Stimulated activated CD4-positive, alpha-beta T cell treated with anti-CD3 and anti-CD28 coated beads, Interleukin-4, amount 100 ng/mL, for 48 hours (primary cell): Measurements from ENCODE around the gene DNAJB8.

ENCODE experiments used
- DNase-seq, 2 donors: peaks; one replicate each; pipeline ENCODE4 v3.0.0-alpha.2; 2020; ENCODE audit warnings: low read depth in 2 of 2

DNAJB8 gene

DNA sequence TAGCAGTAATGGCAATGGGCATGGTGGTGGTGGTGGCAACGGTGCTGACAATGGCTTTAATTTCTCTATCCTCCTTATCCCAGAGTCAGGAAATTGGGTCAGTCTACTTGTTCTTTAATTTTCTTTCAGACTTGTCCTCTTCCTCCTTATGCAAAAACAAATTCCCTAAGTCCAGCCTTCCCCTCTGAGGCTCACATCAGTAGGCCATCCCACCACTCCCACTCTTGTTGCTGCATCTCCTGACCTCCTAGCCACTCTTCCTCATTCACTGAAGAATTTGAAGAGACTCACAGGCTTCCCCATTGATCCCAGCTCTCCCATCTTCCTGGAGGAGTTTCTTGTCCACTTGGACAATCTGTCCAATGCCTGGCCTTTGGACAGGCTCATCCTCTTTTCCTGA lies 19.9 kb downstream of the DNAJB8 start:
- no peak for DNase-seq

DNA sequence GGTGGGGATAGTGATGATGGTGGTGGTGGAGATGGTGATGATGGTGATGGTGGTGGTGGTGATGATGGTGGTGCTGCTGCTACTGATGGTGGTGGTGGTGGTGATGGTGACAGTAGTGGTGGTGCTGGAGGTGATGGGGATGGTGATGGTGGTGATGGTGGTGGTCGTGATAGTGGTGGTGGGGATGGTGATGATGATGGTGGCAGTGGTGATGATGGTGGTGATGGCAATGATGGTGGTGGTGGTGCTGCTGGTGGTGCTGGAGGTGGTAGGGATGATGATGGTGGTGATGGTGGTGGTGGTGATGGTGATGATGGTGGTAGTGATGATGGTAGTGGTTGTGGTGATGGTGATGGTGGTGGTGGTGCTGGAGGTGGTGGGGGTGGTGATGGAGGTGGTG lies 21.3 kb downstream of the DNAJB8 start:
- DNase-seq, result no peak

DNA sequence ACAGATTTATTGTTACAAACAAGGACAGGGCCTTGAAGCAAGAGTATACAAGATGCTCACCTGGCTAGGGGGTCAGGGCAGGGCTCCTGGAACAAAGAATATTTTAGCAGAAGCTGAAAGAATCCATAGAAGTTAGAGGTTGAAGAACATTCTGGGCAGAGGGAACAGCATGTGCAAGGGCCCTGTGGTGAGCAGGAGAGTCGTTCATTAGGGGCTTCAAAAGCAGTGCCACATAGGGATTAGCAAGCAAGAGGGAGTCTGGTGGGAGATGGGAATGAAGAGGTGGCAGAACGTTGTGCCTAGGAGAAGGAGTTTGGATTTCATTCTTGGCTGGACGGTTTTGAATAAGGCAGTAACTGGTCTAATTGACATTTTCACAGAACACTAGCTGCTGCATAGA lies 22.9 kb downstream of the DNAJB8 start:
- no peak for DNase-seq

DNA sequence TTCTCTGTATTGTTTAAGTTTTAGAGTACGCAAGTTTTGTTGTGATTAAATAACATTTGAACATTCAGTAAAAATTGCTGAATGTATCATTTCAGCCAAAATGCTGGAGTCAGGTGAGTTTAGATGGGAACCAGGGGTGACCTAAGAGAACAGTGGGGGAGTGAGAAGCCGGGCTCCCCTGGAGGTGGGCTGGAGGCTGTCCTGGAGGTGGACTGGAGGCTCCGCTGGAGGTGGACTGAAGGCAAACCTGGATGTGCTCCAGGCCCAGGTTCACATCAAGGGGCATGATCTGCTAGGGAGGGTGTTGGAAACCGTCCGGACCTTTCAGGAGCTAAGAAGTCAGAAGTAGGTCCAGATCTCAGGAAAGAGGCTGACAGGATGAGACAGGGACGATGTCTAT lies 23.7 kb downstream of the DNAJB8 start:
- DNase-seq, result no peak

DNA sequence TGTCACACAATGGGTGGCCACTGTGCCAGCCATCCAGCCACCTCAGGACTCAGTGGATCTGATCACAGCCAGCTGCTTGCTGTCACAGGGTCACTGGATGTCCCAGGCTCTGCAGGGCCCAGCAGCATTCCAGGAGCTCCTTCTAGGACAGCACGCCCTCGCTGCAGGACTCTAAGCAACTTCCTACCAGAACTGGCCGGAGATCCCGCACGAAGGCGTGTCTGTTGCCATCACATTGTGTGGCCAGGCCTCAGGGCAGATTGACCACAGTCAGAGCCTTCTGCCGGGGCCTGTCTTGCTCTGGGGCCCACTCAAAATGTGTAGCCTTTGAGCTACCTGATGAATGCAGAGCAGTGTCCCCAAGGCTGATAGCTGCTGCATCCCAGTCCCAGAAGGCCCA lies 24.6 kb downstream of the DNAJB8 start:
- no peak for DNase-seq

DNA sequence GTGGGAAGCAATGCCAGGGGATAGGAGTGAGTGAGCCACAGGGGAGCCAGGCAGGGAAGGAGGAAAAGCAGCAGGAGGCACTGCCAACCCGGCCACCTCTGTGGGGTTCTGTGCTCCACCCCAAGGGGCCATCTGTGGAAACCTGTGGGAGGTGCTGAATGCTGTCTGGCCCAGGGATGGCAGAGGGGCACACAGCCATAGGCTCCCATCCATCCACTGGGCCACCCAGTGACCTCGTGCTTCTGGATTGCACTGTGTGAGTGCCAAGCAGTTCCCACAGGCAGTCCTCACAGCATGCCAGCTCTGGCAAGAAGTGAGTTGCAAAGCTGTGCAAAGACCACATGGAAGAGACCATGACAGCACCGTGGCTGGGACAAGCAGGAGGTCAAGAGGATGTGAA lies 27.5 kb downstream of the DNAJB8 start:
- DNase-seq, result no peak

DNA sequence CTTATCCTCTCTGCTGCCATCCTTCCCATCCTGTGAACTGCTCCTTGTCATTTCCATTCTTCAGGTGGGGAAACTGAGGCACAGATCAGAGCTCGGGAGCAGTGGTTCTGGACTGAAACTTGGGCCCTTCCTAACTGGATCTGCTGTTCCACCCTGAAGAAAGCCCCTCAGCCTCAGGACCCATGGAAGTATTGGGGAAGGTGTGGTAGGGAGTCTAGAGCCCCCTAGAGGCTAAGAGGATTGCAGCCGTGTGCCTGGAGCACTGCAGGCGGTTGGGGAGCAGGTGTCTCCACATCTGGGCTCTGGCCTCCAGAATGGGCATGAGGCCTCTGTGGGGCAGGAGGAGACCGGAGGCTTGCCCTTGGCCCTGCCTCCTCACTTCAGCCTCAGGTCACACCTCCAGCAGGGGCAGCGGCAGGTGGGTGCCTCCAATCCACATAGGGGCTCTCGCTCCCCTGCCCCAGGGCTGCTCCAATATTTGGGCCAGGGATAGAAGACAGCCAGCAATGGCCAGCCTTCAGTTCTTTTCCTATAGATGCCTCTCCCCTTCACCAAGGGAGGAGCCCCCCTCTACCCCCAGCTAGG lies 28.1 kb downstream of the DNAJB8 start:
- no peak for DNase-seq

DNA sequence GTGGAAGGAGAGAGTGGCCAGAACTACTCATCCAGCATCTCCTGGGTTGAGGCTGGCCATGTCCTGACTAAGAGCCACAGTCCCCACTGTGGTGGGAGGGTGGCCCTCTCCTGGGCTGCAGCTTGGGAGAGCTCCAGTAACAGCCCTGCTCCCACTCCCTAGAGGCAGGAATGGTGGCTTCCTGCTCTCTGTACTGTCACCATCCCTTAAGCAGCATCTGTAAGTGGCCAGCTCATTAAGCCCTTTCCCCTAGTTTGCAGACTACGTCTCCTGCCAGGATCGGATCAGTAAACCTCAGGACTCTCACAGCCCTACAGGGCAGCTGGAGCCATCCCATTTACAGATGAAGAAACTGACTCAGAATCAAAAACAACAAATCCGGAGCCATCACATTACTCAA lies 30.5 kb downstream of the DNAJB8 start:
- DNase-seq, result no peak

DNA sequence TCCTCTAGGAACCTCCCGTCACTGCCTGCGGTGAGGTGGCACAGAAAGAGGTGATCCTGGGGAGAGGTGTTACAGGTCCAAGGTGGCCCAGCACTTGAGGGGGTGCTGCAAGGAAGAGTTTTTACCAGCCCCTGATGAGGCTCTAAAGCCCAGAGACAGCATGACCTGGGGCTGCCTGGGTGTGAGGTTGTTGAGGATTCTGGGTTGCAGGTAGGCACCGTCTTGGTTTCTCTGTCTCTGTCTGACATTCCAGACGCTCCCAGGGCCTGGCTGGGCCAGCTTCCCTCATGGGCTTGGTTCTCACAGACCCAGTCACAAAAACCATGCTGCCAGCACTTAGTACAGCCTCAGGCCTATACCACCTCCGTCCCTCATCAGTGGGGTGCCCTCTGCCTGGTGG lies 31.1 kb downstream of the DNAJB8 start:
- DNase-seq, result no peak

DNA sequence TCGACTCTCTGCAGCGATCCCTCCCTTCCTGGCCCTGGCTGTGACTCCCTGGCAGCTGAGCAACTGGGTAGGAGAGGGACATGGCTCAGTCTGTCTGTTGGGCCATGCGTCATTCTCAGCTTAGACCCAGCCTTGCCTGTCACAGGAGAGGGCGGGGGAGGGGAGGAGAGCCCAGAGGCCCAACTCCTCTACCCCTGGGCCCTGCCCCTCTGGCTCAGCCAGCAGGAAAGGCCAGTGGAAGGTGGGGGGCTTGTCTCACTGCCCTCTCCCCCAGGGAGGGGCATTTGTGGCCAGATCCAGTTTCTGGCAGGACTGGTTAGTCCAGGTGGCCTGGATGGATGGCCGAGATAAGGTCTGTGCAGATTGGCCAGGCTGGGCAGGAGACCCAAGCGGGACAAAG lies 31.6 kb downstream of the DNAJB8 start:
- DNase-seq, result no peak

DNA sequence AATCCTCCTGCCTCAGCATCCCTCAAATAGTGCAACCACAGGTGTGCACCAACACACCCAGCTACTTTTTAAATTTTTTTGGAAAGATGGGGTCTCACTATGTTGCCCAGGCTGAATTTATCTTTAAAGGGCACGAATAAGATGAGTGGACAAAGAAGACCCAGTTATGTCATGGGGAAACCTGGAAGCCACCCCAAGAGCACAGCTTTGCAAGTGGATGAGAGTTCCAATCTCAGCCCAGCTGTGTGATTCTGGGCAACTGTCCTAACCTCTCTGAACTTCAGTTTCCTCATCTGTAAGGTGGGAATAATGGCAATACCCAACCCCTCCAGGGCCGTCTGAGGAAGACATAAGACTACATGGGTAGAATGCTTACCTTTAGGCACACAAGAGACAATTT lies 32.2 kb downstream of the DNAJB8 start:
- no peak for DNase-seq

DNA sequence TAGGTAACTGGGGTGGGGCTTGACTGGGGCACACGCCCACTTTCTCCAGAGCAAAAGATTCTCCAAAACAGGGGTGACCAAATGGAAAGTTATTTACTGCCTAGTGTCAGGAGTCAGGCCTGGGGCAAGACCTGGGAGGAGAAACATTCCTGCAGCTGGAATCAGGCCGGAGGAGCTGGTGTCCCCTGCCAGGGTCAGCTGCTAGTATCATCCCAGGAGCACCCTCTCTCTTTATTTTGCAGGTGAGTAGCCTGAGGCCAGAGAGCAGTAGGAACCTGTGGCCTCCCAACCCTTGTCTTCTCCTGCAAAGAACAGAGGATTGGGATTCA lies 32.9 kb downstream of the DNAJB8 start:
- DNase-seq, result no peak

DNA sequence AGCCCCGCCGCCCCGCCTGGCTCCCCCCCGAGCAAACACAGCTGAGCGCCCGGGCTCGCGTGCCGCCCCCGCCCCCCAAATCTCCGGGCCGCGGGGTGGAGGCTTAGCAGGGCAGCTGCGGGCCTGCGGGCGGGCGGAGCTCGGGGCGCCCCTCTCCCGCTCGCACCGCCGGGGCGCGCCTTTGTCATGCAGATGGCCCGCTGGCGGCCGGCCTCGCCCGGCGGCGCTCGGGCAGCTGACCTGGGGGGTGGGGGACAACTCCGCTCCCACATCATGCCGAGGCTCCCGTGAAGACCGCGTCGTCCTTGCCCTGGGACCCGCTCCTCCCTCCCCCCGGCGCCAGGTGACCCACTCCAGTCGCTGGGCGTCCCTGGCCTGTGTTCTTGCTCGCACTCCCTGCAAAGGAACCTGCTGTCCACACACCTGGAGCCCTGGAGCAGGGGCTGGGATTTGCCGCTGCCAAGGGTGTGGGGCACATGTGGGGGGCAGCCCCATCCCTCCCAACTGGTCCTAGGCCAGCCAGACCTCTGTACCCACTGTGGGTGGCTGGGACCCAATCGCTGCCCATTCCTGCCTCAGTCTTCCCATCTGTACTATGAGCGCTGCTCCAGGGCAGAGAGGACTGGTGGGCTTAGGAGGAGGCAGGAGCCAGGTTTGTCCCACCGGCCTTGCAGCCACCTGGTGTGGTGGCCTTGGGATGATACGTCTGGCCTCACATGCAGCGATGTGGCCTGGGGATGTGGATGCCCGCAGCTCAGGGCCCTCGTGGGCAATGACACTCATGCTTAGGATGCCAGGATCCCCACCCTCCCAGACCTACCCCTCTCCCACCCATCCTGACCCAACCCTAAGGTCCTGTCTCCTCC lies 33.5 kb downstream of the DNAJB8 start:
- no peak for DNase-seq

DNA sequence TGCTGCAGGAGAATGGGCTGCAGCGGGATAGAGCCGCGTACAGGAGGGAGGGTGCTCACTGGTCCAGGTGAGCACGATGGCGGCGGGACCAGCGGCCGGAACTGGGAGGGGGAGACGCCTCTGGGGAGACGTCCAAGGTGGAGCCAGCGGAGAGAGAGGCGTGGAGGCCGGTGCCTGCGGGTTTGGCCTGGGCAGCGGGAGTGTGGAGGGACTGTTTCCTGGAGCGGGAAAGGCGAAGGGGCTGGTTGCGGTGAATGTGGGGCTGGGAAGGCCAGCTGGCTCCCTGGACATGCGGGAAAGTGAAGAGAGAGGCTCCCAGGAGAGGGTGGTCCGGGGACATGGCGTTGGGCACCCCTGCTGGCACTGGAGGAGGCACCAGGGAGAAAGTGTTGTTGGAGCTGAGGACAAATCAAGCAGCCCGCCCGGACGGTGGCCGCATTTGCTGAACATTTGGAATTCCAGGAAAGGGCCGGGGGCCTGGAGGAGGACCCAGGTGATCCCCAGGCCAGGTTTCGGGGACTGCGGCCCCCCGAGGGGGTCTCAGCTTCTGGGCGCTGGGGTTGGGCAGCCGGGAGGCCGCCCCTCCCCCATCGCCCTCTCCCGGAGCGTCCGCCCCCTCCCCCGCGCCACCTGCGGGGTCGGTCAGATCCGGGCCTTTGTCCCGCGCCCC lies 34.3 kb downstream of the DNAJB8 start:
- no peak for DNase-seq

DNA sequence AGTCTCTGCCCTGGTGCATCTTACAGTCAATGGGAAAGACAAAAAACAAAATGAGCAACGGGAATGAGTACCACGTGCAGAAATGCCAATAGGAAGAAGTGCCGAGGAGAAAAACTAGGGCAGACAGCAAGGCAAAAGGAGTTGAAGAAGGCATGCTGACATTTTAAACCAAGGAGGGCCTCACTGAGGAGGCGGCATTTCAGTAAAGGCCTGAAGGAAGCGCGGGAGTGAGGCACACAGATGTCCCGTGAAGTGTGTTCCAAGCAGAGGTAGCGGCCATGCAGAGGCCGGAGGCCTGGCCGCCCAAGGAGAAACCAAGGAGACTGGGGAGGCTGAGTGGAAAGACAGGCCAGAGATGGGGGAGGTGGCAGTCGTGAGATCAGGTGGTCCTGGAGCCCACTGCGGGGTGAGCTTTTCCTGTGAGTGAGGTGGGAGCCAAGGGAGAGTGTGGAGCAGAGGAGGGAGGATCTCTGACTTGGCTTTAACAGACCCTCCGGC lies 34.8 kb downstream of the DNAJB8 start:
- DNase-seq, result no peak

DNA sequence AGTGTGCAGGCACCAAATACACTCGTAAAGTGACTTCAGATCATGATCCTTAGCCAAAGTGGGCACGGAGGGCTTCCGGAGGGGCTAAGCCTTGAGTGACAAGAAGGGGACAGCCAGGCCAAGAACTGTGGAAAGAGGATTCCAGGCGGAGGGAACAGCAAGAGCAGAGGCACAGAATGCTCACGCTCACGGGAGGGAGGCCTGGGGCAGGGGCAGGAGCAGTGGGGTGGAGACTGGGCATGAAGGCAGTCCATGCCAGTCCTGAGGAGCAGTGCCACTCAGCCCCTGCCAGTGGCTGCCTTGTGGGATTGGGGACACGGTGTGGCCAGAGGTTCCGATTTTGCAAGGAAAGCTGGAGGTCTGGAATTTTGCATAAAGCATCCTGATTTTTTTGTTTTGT lies 36.0 kb downstream of the DNAJB8 start:
- no peak for DNase-seq

DNA sequence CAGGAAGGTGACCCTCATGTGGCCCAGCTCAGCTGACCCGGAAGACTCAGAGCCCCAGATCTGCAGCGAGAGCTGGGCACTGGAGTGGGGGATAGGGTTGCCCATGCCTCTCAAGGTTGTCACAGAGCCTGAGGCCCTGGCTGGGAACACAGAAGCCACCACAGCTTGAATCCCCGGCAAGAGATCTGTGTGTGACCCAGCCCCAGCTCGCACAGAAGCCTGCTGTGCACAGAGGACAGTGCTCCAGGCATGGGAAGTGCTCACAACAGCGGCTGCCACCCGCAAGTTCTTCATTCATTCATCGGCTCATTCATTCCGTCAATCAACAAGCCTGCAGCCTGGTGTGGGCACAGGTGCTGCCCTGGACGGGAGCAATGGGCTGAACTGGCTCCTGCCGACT lies 36.4 kb downstream of the DNAJB8 start:
- DNase-seq, result no peak

DNA sequence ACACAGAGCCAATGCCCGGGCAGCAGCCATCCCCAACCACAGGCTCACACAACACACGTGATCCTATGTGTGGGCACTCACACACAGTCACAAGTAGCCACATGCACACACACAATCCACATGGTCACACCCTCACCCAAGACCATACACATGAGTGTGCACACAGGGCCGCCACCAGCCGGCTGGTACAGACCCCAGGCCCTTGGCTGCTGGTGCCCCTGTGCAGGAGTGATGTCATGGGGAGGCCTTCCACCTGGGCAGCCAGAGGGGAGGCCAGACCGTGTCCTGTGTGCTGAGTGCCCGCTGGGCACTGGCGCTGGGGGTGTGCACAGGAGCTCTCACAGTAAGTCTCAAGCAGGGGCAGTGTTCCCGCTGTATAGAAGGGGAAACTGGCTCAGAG lies 36.9 kb downstream of the DNAJB8 start:
- no peak for DNase-seq

DNA sequence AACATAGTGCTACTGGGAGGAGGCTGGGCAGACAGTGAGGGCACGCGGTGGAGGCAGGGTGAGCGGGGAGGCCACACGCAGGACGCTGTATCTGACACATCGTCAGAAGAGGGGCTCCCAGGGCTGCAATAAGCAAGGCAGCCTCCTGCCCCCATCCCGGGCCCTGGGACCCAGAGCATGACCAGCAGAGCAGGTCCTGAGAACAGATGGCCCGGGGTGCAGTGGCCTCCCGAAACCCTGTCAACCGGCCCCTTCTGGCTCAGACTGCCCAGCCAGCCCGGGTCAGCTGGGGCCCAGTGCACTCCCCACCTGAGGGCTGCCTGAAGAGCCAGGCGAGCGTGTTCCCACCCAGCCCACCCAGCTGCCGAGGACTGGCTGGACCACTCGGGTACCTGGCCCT lies 37.4 kb downstream of the DNAJB8 start:
- DNase-seq, result no peak

DNA sequence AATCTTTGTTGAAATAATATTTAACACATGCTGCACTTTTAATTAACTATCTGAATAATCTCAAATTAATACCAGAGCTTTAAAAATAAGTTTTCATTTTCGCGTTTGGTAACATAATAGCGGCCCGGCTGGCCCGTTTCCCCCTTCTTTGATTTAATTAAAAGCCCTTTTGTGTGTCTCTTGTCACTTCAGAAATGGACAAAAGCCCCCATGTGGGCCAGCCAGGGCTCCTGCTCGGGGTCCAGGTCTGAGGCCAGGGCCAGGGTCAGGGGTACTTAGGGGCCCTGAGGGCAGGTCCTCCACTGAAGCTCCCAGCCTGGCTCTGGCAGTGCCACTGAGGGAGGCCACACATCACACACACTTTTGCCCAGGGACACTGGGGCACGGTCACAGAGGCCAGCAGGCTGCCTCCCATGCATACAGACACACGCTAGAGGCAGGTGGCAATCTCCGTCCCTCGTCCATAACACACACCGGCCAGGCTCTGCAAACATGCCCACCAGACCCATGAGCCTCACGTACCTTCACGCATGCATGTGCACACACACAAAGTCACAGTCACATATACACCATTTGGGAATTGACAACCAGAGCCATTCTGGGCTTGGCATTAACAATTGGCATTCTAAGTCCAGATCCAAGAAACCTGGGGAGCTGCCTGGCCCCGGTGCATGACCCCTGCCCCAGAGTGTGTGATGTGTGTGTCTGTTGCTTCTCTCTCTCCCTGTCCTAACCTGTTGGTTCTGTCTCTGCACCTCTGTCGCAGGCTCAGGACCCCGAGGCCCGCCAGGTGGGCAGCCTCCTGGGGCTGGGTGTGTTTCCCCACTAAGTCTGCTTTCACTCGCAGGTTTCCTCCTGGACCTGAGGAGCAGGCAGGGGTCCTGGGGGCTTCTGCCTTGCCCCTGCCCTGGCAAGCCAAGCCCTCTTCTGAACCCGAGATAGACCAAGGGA lies 38.5 kb downstream of the DNAJB8 start:
- DNase-seq, result no peak

DNA sequence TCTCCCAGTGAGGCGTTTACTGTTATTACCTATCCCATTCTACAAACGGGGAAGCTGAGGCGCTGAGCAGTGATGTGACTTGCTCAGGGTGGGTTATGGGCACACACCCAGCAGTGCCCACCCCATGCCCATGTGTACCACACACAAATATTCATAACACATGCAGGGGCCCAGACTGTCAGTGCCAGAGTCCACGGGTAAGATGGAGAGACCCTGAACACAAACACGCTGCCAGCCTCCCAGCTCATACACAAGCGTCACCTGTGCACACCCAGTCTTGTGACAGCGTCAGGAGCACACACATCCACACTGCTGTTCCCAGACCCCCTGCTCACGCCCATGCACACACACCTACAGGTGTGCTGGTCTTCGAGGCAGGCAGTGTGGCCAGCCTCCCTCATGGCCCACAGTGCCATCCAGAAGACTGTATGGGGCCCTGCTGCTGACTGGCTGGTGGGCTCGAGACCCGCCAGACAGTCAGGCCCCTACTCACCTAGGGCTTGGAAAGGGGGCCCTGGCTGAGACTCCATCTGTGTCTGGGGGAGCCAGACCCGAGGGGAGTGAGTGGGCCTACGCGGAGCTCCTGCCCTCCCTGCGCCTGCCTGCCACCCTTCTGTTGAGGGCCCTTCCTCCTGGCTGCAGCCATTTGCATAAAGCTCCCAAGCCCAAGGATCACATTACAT lies 39.4 kb downstream of the DNAJB8 start:
- DNase-seq, result no peak
